BLaER1 (cell line): ENCODE data around the gene IER3.

Experiments
- H3K27ac ChIP-seq: shearing (Covaris generic); formaldehyde crosslinking; 2 replicates; pipeline ENCODE4 v1.8.1; 2022
- H3K27me3 ChIP-seq: shearing (Covaris generic); formaldehyde crosslinking; 2 replicates; pipeline ENCODE4 v1.8.1; 2022
- H3K36me3 ChIP-seq: shearing (Covaris generic); formaldehyde crosslinking; 2 replicates; pipeline ENCODE4 v1.8.1; 2022
- H3K4me1 ChIP-seq: shearing (Covaris generic); formaldehyde crosslinking; 2 replicates; pipeline ENCODE4 v1.8.1; 2022
- H3K4me2 ChIP-seq: shearing (Covaris generic); formaldehyde crosslinking; 2 replicates; pipeline ENCODE4 v1.8.1; 2022
- H3K4me3 ChIP-seq: shearing (Covaris generic); formaldehyde crosslinking; 2 replicates; pipeline ENCODE4 v1.8.1; 2022
- H3K9ac ChIP-seq: shearing (Covaris generic); formaldehyde crosslinking; 2 replicates; pipeline ENCODE4 v1.8.1; 2022
- H3K9me3 ChIP-seq: shearing (Covaris generic); formaldehyde crosslinking; 2 replicates; pipeline ENCODE4 v1.8.1; 2022
- H4K20me1 ChIP-seq: shearing (Covaris generic); formaldehyde crosslinking; 2 replicates; pipeline ENCODE4 v1.8.1; 2022
- Cebpa-rat ChIP-seq: shearing (Covaris generic); IDR thresholded peaks from 2 replicates; pipeline ENCODE4 v1.8.1; 2022

Gene IER3

GRCh38 chr6:30709101-30709868 is 35.1 kb downstream of the IER3 start:
- H3K4me2 ChIP-seq: no peak overlapping the region
- TF ChIP-seq Cebpa-rat: no peak
- H3K36me3 ChIP-seq: peaks cover 99% of the 10 kb centered on the region

GRCh38 chr6:30707281-30707850 is 37.0 kb downstream of the IER3 start:
- peaks cover 99% of the 10 kb centered on the region for H3K36me3 ChIP-seq
- no peak overlapping the region for H3K4me2 ChIP-seq
- peaks cover 12% of the 10 kb centered on the region for H3K4me1 ChIP-seq
- H3K9ac ChIP-seq: 0 out of 2 replicates have a peak overlapping the region, but pooled peaks have one; percentile 21
- H3K27me3 ChIP-seq: no peaks in the 10 kb centered on the region
- no peaks in the 10 kb centered on the region for H4K20me1 ChIP-seq
- no peaks in the 10 kb centered on the region for H3K9me3 ChIP-seq
- TF ChIP-seq Cebpa-rat: no peak
- H3K27ac ChIP-seq: no peak overlapping the region
- H3K4me3 ChIP-seq: no peak overlapping the region

More at GRCh38 chr6:30709101-30709868, 35.1 kb downstream of the IER3 start:
- Histone ChIP-seq H4K20me1 (no peaks in the 10 kb centered on the region), H3K27me3 (no peaks in the 10 kb centered on the region), H3K9me3 (no peaks in the 10 kb centered on the region), H3K4me3 (no peak overlapping the region), H3K4me1 (peaks cover 31% of the 10 kb centered on the region), H3K27ac (no peak overlapping the region), H3K9ac (no peak overlapping the region)

DNA sequence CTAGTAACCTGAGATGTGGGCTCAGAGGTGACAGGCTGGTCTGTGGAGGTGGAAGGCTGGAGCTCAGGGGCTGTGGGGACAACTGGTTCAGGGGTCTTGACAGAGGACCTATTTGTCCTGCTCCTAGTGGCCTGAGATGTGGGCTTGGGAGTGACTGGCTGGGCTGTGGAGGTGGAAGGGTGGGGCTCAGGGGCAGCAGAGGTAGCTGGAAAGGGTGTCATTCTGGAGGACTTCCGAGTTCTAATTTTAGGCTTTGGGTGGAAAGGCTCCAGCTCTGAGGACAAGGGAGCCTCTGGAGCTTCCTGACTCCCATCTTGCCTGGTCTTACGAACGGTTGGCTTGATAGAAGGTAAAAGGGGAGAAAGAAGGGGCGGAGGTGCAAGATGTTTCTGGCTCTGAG is 38.7 kb downstream of the IER3 start:
- no peaks in the 10 kb centered on the region for H3K27me3 ChIP-seq
- H3K9me3 ChIP-seq: no peaks in the 10 kb centered on the region
- no peak overlapping the region for H3K4me2 ChIP-seq
- no peak for TF ChIP-seq Cebpa-rat
- no peak overlapping the region for H3K9ac ChIP-seq
- no peak overlapping the region for H3K27ac ChIP-seq
- no peaks in the 10 kb centered on the region for H4K20me1 ChIP-seq
- H3K4me1 ChIP-seq: no peaks in the 10 kb centered on the region
- H3K36me3 ChIP-seq: peaks cover 99% of the 10 kb centered on the region
- H3K4me3 ChIP-seq: no peak overlapping the region

GRCh38 chr6:30703821-30704220 is 40.5 kb downstream of the IER3 start:
- Histone ChIP-seq H3K27ac (no peak overlapping the region), H3K36me3 (peaks cover 99% of the 10 kb centered on the region), H3K9ac (no peak overlapping the region), H3K9me3 (no peaks in the 10 kb centered on the region), H3K4me3 (no peak overlapping the region), H3K27me3 (no peaks in the 10 kb centered on the region), H3K4me2 (no peak overlapping the region), H4K20me1 (no peaks in the 10 kb centered on the region), H3K4me1 (no peaks in the 10 kb centered on the region)
- no peak for TF ChIP-seq Cebpa-rat

- TF ChIP-seq Cebpa-rat: no peak
- no peak overlapping the region for H3K27ac ChIP-seq
These were observed 41.3 kb downstream of the IER3 start for GRCh38 chr6:30703011-30703410.

GRCh38 chr6:30700340-30700739 is 44.0 kb downstream of the IER3 start:
- Histone ChIP-seq H3K9ac (no peak overlapping the region), H3K4me2 (no peak overlapping the region), H3K4me3 (no peak overlapping the region), H4K20me1 (no peaks in the 10 kb centered on the region), H3K27me3 (no peaks in the 10 kb centered on the region), H3K9me3 (no peaks in the 10 kb centered on the region), H3K36me3 (peaks cover 88% of the 10 kb centered on the region), H3K4me1 (no peaks in the 10 kb centered on the region), H3K27ac (no peak overlapping the region)
- TF ChIP-seq Cebpa-rat: no peak

More at GRCh38 chr6:30703011-30703410, 41.3 kb downstream of the IER3 start:
- Histone ChIP-seq H3K4me2 (no peak overlapping the region), H3K9ac (no peak overlapping the region), H3K4me3 (no peak overlapping the region), H3K4me1 (no peaks in the 10 kb centered on the region), H3K36me3 (peaks cover 96% of the 10 kb centered on the region), H4K20me1 (no peaks in the 10 kb centered on the region), H3K9me3 (no peaks in the 10 kb centered on the region), H3K27me3 (no peaks in the 10 kb centered on the region)

GRCh38 chr6:30696432-30696831 is 47.9 kb downstream of the IER3 start:
- no peak overlapping the region for H3K27ac ChIP-seq

More at GRCh38 chr6:30696432-30696831, 47.9 kb downstream of the IER3 start:
- Histone ChIP-seq H3K4me2 (no peak overlapping the region), H3K9me3 (no peaks in the 10 kb centered on the region), H3K4me3 (no peak overlapping the region), H3K36me3 (peaks cover 49% of the 10 kb centered on the region), H3K4me1 (peaks cover 11% of the 10 kb centered on the region), H3K9ac (no peak overlapping the region), H4K20me1 (no peaks in the 10 kb centered on the region), H3K27me3 (no peaks in the 10 kb centered on the region)
- TF ChIP-seq Cebpa-rat: no peak
